ENCODE measurements around the gene ZNF425.
A peak's percentile ranks its signal among the peaks of the same experiment; 100 is the strongest.
"Not testable (repeated sequence)": the region's sequence is repeated elsewhere in the genome, so short reads cannot be mapped to it uniquely, and the experiment has no call there.

The ZNF425 gene

DNA sequence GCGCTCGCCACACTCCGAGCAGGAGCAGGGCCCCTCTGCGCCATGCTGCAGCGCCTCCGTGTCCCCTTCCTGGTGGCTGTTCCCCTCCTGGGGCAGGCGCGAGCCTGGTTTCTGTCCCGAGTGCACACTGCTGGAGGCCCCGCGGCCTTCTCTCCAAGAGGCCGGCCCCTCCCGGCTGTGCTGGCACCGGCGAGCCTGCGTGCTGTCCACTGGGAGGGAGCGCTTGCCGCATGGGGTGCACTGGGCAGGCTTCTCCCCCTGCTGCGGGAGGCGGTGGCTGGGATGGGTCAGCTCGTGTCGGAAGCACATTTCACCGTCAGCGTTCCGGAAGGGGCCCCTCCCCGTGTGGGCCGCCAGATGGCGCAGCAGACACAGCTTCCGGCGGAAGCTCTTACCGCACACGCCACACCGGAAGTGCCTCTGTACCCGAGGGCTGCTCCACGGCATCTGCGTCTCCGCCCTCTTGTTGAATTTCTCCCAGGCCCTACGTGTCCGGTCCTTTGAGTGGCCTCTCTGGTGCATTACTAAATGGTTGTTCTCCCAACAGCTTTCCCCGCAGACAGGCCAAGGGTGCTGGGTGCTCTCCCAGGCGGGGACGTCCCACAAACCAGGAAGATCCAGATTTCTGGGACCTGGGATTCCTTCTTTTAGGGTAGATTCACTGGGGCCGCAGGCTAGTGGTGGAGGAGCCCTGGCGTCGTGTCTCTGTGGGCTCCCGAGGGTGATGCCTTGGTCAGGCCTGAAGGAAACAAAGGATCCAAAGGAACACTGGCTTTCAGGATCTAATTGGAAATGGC is 54.3 kb downstream of the ZNF425 start:
- peak; percentile 69 for DNase-seq

- no peak for DNase-seq
These were observed 54.9 kb downstream of the ZNF425 start for GRCh38 chr7:149071182-149071635.

GRCh38 chr7:149070372-149071125 is 55.6 kb downstream of the ZNF425 start:
- no peak for DNase-seq

GRCh38 chr7:149067869-149068268 is 58.3 kb downstream of the ZNF425 start:
- DNase-seq: no peak

- DNase-seq: no peak
These were observed 62.6 kb downstream of the ZNF425 start for GRCh38 chr7:149063476-149063875.

DNA sequence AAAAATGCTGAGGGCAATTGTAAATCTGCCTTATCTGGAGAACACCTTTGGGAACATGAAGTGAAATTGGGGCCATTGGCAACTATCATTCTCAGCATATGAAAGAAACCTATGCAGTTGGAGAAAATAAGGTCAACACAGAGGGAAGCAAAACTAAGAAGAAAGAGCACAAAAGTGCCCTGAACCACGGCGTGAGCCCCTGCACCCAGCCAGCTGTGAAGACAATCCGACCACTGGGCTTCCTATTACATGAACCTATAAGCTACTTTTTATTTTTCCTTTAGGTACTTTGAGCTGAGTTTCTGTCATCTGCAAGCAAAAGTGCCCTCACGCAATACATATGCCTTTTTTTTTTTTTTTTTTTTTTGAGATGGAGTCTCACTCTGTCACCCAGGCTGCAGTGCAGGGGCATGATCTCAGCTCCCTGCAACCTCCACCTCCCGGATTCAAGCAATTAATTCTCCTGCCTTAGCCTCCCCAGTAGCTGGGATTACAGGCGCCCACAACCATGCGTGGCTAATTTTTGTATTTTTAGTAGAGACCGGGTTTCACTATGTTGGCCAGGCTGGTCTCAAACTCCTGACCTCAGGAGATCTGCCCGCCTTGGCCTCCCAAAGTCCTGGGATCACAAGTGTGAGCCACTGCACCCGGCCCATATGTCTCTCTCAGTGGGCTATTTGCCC is 63.8 kb downstream of the ZNF425 start:
- not testable (repeated sequence) for DNase-seq

DNA sequence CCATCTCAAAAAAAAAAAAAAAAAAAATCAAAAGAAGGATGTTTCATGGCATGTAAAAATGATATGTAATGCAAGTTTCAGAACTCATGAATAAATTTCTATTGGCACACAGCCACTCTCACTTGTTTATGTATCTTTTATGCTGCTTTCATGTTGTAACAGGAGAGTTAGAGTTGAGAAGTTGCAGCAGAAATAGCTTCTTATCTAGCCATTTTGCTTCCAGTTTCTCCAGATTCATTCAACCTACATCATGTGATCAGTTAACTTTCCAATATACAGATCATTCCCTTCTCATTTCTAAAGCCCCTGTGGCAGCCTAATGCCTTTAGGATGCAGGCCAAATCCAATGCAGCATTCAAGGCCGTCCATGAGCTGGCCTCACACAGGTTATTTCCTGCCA is 66.0 kb downstream of the ZNF425 start:
- no peak for DNase-seq

GRCh38 chr7:149053885-149054284 is 72.2 kb downstream of the ZNF425 start:
- DNase-seq: no peak

GRCh38 chr7:149053384-149053783 is 72.7 kb downstream of the ZNF425 start:
- DNase-seq: no peak

All from activated CD4-positive, alpha-beta T cell treated with anti-CD3 and anti-CD28 coated beads for 48 hours (primary cell).